Gastrocnemius medialis (tissue), 4 donors: ENCODE measurements around the gene ZNF527. TPM values are rescaled to one million over a fixed set of nuclear protein-coding genes. Genes with fewer than 3 reads are reported as not detected.
A peak's percentile ranks its signal among the peaks of the same experiment; 100 is the strongest.

Experiments
- ATAC-seq, 2 donors: fragments of 150-250 bp; one replicate each; pipeline ENCODE4 v1.9.1; 2016
- DNase-seq, 2 donors: peaks; one replicate each; pipeline ENCODE4 v3.0.0-alpha.2; 2019
- H3K27ac ChIP-seq, 4 donors: fragments of 200-600 bp; sonication (generic); 1 replicate in 1 of 4; 2 replicates in 3 of 4; pipeline ENCODE4 v1.5.1; 2016 to 2018; ENCODE audit warnings: mild to moderate bottlenecking in 2 of 4, moderate library complexity in 1 of 4
- H3K27me3 ChIP-seq, 3 donors: fragments of 200-600 bp; sonication (generic) in 2 of 3; 1 replicate in 1 of 3; 2 replicates in 2 of 3; pipeline versions ENCODE4 v1.5.1 to v1.6.0; 2016 to 2019; ENCODE audit warnings: mild to moderate bottlenecking in 1 of 3, moderate library complexity in 1 of 3
- H3K36me3 ChIP-seq, 2 donors: fragments of 200-600 bp; sonication (generic) in 1 of 2; one replicate each; pipeline ENCODE4 v1.5.1; 2017 to 2018
- H3K4me1 ChIP-seq, 2 donors: fragments of 200-600 bp; sonication (generic) in 1 of 2; one replicate each; pipeline ENCODE4 v1.5.1; 2016 to 2017; ENCODE audit warnings: mild to moderate bottlenecking in 2 of 2
- H3K4me3 ChIP-seq, 4 donors: fragments of 200-600 bp; sonication (generic) in 3 of 4; 1 replicate in 1 of 4; 2 replicates in 3 of 4; pipeline ENCODE4 v1.5.1; 2016 to 2019; ENCODE audit warnings: mild to moderate bottlenecking in 2 of 4
- H3K9me3 ChIP-seq, 3 donors: fragments of 200-600 bp; sonication (generic) in 2 of 3; 1 replicate in 1 of 3; 2 replicates in 2 of 3; pipeline ENCODE4 v1.5.1; 2016 to 2019
- POLR2A ChIP-seq, 2 donors: fragments of 450-650 bp; IDR thresholded peaks; one replicate each; pipeline ENCODE4 v1.6.1; 2017; ENCODE audit warnings: antibody characterized with exemption in 2 of 2, mild to moderate bottlenecking in 2 of 2, moderate library complexity in 2 of 2
- in situ Hi-C, 4 donors: fragments of 200-750 bp; cut with MboI; loops; one replicate each; pipeline versions ENCODE4 v1.15.0 to v1.8.0; 2017; ENCODE audit warnings: low sequenced_read_pairs in 4 of 4
- intact Hi-C: fragments of 100-400 bp; cut with DNase I; formaldehyde crosslinking; loops from one replicate; pipeline ENCODE4 v1.15.1; 2023; ENCODE audit warnings: low total_unique reads
- total RNA-seq, 4 donors: library from RNA; depleted of rRNA; stranded (reverse); fragments of >200 nt; gene quantifications; one replicate each; pipeline versions ENCODE4 v1.1.0 to v1.2.3, GENCODE V29; 2016
- TF ChIP-seq, protein P1 (sequence below), 5 experiments: fragments of 450-650 bp in 3 of 5; fragments of 200-600 bp in 2 of 5; sonication (generic) in 2 of 5; IDR thresholded peaks in 4 of 5; conservative IDR thresholded peaks in 1 of 5; 1 replicate in 4 of 5; 2 replicates in 1 of 5; pipeline ENCODE4 v1.5.1; 2016 to 2019; ENCODE audit warnings: antibody characterized with exemption in 5 of 5, mild to moderate bottlenecking in 3 of 5, moderate library complexity in 3 of 5

The ZNF527 gene
- total RNA-seq, 4 donors from 2014 or later, result 2.0 to 6.0 (median 2.8) TPM

DNA sequence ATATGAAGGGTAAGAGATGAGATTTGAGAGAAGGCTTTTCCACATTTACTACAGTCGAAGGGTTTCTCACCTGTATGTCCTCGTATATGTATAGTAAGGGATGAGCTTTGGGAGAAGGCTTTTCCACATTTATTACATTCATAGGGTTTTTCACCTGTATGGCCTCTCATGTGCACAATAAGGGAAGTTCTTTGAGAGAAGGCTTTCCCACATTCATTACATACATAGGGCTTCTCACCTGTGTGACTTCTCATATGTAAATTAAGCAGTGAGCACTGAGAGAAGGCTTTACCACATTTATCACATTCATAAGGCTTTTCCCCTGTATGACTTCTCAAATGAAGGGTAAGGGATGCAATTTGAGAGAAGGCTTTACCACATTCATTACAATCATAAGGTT is 41.8 kb downstream of the ZNF527 start:
- intact Hi-C loops (no loop called here), in situ Hi-C loops (no loop called here)
- H3K27me3 ChIP-seq, result no peaks in the 10 kb centered on the region
- H3K4me1 ChIP-seq, result no peaks in the 10 kb centered on the region
- no peak for TF ChIP-seq POLR2A (IDR thresholded peaks at IDR 0.05)
- TF ChIP-seq, protein P1, sequence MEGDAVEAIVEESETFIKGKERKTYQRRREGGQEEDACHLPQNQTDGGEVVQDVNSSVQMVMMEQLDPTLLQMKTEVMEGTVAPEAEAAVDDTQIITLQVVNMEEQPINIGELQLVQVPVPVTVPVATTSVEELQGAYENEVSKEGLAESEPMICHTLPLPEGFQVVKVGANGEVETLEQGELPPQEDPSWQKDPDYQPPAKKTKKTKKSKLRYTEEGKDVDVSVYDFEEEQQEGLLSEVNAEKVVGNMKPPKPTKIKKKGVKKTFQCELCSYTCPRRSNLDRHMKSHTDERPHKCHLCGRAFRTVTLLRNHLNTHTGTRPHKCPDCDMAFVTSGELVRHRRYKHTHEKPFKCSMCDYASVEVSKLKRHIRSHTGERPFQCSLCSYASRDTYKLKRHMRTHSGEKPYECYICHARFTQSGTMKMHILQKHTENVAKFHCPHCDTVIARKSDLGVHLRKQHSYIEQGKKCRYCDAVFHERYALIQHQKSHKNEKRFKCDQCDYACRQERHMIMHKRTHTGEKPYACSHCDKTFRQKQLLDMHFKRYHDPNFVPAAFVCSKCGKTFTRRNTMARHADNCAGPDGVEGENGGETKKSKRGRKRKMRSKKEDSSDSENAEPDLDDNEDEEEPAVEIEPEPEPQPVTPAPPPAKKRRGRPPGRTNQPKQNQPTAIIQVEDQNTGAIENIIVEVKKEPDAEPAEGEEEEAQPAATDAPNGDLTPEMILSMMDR (IDR thresholded peaks at IDR 0.05 in 4 of 5, conservative IDR thresholded peaks at IDR 0.05 in 1 of 5), result no peak
- H3K27ac ChIP-seq, result no peak overlapping the region
- DNase-seq (no peak), ATAC-seq (no peak)
- H3K36me3 ChIP-seq, result peaks cover 0 to 54% of the 10 kb centered on the region in 2 donors
- H3K9me3 ChIP-seq, result peaks cover 21 to 93% (median 49%) of the 10 kb centered on the region in 3 donors
- H3K4me3 ChIP-seq, result peak overlapping the region in 1 of 4 donors; percentile 40

DNA sequence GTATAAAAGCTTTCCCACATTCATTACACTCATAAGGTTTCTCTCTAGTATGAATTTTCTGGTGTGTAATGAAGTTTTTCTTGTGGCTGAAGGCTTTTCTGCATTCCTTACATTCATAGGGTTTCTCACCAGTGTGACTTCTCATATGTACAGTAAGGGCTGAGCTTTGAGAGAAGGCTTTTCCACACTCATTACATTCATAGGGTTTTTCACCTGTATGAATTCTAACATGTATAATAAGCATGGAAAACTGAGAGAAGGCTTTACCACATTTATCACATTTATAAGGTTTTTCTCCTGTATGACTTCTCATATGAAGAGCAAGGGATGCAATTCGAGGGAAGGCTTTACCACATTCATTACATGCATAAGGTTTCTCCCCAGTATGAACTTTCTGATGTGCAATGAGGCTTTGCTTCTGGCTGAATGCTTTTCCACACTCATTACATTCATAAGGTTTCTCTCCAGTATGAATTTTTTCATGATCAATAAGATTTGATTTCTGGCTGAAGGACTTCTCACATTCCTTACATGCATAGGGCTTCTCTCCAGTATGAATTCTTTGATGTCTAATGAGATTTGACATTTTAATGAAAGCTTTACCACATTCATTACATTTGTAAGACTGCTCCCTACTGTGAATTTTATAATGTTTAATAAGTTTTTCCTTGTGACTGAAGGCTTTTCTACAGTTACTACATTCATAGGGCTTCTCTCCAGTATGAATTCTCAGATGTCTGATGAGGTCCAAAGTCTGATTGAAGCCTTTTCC is 42.6 kb downstream of the ZNF527 start:
- Histone ChIP-seq H3K27ac (no peak overlapping the region), H3K27me3 (no peaks in the 10 kb centered on the region), H3K9me3 (peaks cover 21 to 94% (median 44%) of the 10 kb centered on the region in 3 donors), H3K36me3 (peaks cover 0 to 60% of the 10 kb centered on the region in 2 donors), H3K4me3 (peak overlapping the region in 1 of 4 donors; percentile 40), H3K4me1 (no peaks in the 10 kb centered on the region)
- intact Hi-C loops (no loop called here), in situ Hi-C loops (no loop called here)
- TF ChIP-seq, protein P1 (IDR thresholded peaks at IDR 0.05 in 4 of 5, conservative IDR thresholded peaks at IDR 0.05 in 1 of 5), result no peak
- no peak for TF ChIP-seq POLR2A (IDR thresholded peaks at IDR 0.05)
- ATAC-seq, result no peak
- DNase-seq, result no peak

Other genes with a start within 250 kb of the ZNF527 start
- gene ZNF585A, start 198.4 kb upstream of the ZNF527 start, total RNA-seq, result 10 to 100 TPM in 1 of 4 donors, 1 to 10 TPM in 3; 2.0 to 10.5 (median 6.0) TPM
- 1 to 10 TPM; 2.6 to 6.7 (median 3.8) TPM for gene ZNF585B, start 160.6 kb upstream of the ZNF527 start, total RNA-seq
- gene ZNF383, start 152.9 kb upstream of the ZNF527 start, total RNA-seq, result 1 to 10 TPM; 2.3 to 8.4 (median 4.0) TPM
- 1 to 10 TPM; 3.4 to 9.2 (median 4.4) TPM for gene ZNF569, start 96.3 kb downstream of the ZNF527 start, total RNA-seq
- gene ZNF570, start 98.3 kb downstream of the ZNF527 start, total RNA-seq, result 1 to 10 TPM; 2.3 to 3.5 (median 2.8) TPM
- 1 to 10 TPM in 2 of 4 donors, under 1 TPM in 2; 0.19 to 1.2 (median 0.76) TPM for gene ZNF793, start 135.8 kb downstream of the ZNF527 start, total RNA-seq
- 1 to 10 TPM; 1.5 to 2.5 (median 1.8) TPM for gene ZNF571, start 223.7 kb downstream of the ZNF527 start, total RNA-seq
- 1 to 10 TPM in 3 of 4 donors, under 1 TPM in 1; 0.46 to 1.5 (median 1.3) TPM for gene ZNF540, start 223.8 kb downstream of the ZNF527 start, total RNA-seq